Measurements from ENCODE around the gene UBE2H. TPM values are rescaled to one million over a fixed set of nuclear protein-coding genes. Genes with fewer than 3 reads are reported as not detected.

UBE2H gene
- total and polyA plus RNA-seq, 4 donors: 71.0 to 118 (median 97.7) TPM

DNA sequence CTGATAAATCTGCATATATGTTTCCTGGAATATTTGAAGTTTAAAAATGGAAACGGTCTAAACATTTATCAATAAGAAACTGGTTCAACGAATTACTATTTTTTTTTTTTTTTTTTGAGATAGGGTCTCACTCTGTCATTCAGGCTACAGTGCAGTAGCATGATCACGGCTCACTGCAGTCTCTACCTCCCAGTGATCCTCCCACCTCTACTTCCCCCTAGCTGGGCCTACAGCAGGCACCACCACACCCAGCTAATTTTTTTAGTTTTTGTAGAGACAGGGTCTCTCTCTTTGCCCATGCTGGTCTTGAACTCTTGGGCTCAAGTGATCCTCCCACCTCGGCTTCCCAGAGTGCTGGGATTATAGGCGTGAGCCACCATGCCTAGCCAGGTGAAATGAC is 68.3 kb downstream of the UBE2H start:
- Histone ChIP-seq H3K36me3 (ENCODE audit: control insufficient read depth, insufficient read depth, low read length) (no peaks in the 10 kb centered on the region), H3K4me1 (ENCODE audit: control insufficient read depth, insufficient read depth, low read length) (no peaks in the 10 kb centered on the region), H3K27me3 (ENCODE audit: control insufficient read depth, insufficient read depth, low read length) (no peaks in the 10 kb centered on the region), H3K9me3 (ENCODE audit: control insufficient read depth, insufficient read depth, low read length) (no peaks in the 10 kb centered on the region), H3K4me3 (ENCODE audit: low read depth, low read length) (no peak overlapping the region), H3K27ac (ENCODE audit: low read depth, low read length) (no peak overlapping the region)
- 100% methylated on average over 1 of the region's 5 CpGs for WGBS (ENCODE audit: insufficient coverage)
- no peak for DNase-seq (ENCODE audit: low read depth in 4 of 6, low spot score in 6 of 6)

DNA sequence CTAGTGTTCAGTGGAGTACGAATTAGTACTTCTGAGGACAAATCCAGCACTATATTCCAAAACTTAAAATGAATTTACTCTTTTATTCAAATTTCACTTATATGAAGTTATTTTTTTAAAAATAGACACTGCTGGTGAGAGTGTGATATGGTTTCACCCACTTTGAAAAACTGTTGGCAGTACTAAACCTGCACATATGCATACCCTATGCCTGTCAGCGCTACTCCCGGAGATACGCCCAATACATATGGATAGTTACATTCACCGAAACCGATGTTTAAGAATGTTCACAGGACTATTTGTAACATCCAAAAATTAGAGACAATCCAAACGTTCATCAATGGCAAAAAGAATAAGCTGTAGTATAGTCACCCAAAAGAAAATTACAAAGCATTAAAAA is 69.6 kb downstream of the UBE2H start:
- Histone ChIP-seq H3K9me3 (ENCODE audit: control insufficient read depth, insufficient read depth, low read length) (no peaks in the 10 kb centered on the region), H3K36me3 (ENCODE audit: control insufficient read depth, insufficient read depth, low read length) (peaks cover 4% of the 10 kb centered on the region), H3K4me1 (ENCODE audit: control insufficient read depth, insufficient read depth, low read length) (no peaks in the 10 kb centered on the region), H3K27me3 (ENCODE audit: control insufficient read depth, insufficient read depth, low read length) (no peaks in the 10 kb centered on the region), H3K27ac (ENCODE audit: low read depth, low read length) (no peak overlapping the region), H3K4me3 (ENCODE audit: low read depth, low read length) (no peak overlapping the region)
- peak in 1 of 6 donors; percentile 51 for DNase-seq (ENCODE audit: low read depth in 4 of 6, low spot score in 6 of 6)
- no CpG with 5 or more reads among the region's 7 CpGs for WGBS (ENCODE audit: insufficient coverage)

DNA sequence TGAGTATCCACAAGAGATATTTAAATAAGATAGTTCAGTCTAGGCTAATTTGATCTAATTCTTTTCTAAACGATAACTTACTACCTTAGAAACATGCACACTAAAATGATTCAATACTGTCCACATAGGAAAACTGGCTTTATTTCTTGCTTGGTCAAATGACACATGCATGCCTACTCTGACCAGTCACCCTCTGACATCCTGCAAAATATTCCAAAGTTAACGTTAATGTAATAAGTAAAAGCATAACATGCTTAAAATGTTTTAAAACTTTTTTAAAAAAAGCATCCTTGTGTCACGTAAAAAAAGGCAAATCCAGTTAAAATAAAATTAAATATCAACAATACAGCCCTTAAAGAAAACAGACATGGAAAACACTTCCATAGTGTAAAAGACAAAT is 70.2 kb downstream of the UBE2H start:
- Histone ChIP-seq H3K27ac (ENCODE audit: low read depth, low read length) (no peak overlapping the region), H3K4me1 (ENCODE audit: control insufficient read depth, insufficient read depth, low read length) (no peaks in the 10 kb centered on the region), H3K36me3 (ENCODE audit: control insufficient read depth, insufficient read depth, low read length) (peaks cover 4% of the 10 kb centered on the region), H3K9me3 (ENCODE audit: control insufficient read depth, insufficient read depth, low read length) (no peaks in the 10 kb centered on the region), H3K27me3 (ENCODE audit: control insufficient read depth, insufficient read depth, low read length) (no peaks in the 10 kb centered on the region), H3K4me3 (ENCODE audit: low read depth, low read length) (no peak overlapping the region)
- WGBS (ENCODE audit: insufficient coverage): no CpG with 5 or more reads among the region's 3 CpGs
- DNase-seq (ENCODE audit: low read depth in 4 of 6, low spot score in 6 of 6): no peak

DNA sequence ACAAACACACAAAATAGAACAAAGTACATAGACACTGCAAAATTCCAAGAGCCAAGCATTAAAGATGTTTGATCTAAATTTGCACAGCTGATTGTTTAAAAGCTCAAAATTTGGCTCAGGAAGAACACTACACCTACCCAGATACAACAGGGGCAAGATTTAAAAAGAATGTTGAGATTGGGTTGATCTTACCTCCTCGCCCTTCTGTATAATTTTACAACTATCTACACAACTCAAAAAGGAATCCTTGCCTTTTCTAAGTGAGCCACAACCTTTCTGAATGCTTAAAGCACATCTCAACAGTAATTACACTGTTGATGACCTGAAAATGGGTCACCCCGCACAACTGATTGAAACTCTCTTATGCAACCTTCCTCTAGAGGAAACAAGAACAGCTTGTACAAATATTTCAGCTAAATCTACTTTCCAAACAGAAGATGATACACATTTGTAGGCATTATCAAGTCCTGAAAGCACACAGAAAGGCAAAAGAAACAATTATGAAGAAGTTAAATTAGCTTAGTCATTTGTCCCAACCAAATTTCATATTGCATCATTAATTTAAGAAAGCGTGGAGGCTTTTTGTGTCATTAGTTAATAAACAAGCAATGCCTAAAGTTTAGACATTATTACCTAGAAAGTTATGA is 75.5 kb downstream of the UBE2H start:
- H3K9me3 ChIP-seq (ENCODE audit: control insufficient read depth, insufficient read depth, low read length): no peaks in the 10 kb centered on the region
- peaks cover 7% of the 10 kb centered on the region for H3K36me3 ChIP-seq (ENCODE audit: control insufficient read depth, insufficient read depth, low read length)
- DNase-seq (ENCODE audit: low read depth in 4 of 6, low spot score in 6 of 6): no peak
- no peaks in the 10 kb centered on the region for H3K4me1 ChIP-seq (ENCODE audit: control insufficient read depth, insufficient read depth, low read length)
- 80% methylated on average over 1 of the region's 3 CpGs for WGBS (ENCODE audit: insufficient coverage)
- no peak overlapping the region for H3K27ac ChIP-seq (ENCODE audit: low read depth, low read length)
- no peak overlapping the region for H3K4me3 ChIP-seq (ENCODE audit: low read depth, low read length)
- no peaks in the 10 kb centered on the region for H3K27me3 ChIP-seq (ENCODE audit: control insufficient read depth, insufficient read depth, low read length)

DNA sequence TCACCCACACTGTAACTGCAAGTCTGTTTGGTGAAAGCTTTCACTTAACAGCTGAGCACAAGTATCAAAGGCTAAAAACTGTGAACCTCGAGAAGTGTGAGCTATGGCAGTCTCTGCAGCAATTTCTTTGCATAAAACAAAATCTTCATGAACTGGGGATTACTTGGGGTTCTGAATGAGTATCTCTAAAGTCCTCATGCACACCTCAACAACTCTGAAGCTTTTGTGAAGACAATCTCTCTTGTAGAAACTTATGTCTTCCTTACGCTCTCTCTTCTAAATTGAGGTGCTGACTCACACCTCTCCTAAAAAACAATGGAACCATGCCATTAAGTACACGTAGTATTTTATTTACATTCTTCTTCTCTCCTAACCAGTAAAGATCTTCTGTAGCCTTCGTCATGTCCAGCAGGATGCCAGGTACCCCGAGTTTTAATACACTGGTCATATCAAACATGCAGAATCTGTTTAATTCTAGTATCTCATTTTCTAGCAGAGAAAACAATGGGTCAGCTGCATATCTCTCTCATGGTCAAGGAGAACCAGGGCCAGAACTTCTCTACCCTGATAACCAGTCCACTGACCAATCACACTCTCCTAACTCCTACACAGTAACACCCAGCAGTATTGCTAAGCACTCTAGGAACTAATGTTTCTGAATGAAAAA is 76.9 kb downstream of the UBE2H start:
- Histone ChIP-seq H3K27ac (ENCODE audit: low read depth, low read length) (no peak overlapping the region), H3K4me3 (ENCODE audit: low read depth, low read length) (no peak overlapping the region), H3K4me1 (ENCODE audit: control insufficient read depth, insufficient read depth, low read length) (no peaks in the 10 kb centered on the region), H3K27me3 (ENCODE audit: control insufficient read depth, insufficient read depth, low read length) (no peaks in the 10 kb centered on the region), H3K9me3 (ENCODE audit: control insufficient read depth, insufficient read depth, low read length) (no peaks in the 10 kb centered on the region), H3K36me3 (ENCODE audit: control insufficient read depth, insufficient read depth, low read length) (peaks cover 7% of the 10 kb centered on the region)
- no peak for DNase-seq (ENCODE audit: low read depth in 4 of 6, low spot score in 6 of 6)
- WGBS (ENCODE audit: insufficient coverage): 94% methylated on average over 3 of the region's 5 CpGs

DNA sequence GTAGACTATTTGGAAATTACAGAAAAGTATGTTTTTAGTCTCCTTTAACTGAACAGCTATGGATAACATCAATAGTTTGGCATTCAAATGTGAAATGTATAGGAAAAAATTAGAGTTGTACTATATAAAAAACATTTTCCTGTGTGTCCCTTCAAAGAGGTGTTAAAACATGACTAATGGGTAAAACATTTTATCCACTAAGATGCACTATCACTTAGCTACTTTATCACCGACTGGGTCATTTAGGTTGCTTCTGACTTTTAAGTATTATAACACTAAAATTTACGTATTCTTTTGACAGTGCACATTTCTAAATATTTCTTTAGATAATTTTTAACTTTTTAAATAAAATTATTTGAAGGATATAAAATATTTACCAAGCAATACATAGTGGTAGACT is 77.6 kb downstream of the UBE2H start:
- no peak overlapping the region for H3K4me3 ChIP-seq (ENCODE audit: low read depth, low read length)
- H3K9me3 ChIP-seq (ENCODE audit: control insufficient read depth, insufficient read depth, low read length): no peaks in the 10 kb centered on the region
- no CpG with 5 or more reads among the region's 2 CpGs for WGBS (ENCODE audit: insufficient coverage)
- H3K27me3 ChIP-seq (ENCODE audit: control insufficient read depth, insufficient read depth, low read length): no peaks in the 10 kb centered on the region
- peaks cover 7% of the 10 kb centered on the region for H3K36me3 ChIP-seq (ENCODE audit: control insufficient read depth, insufficient read depth, low read length)
- H3K4me1 ChIP-seq (ENCODE audit: control insufficient read depth, insufficient read depth, low read length): no peaks in the 10 kb centered on the region
- no peak overlapping the region for H3K27ac ChIP-seq (ENCODE audit: low read depth, low read length)
- DNase-seq (ENCODE audit: low read depth in 4 of 6, low spot score in 6 of 6): no peak

DNA sequence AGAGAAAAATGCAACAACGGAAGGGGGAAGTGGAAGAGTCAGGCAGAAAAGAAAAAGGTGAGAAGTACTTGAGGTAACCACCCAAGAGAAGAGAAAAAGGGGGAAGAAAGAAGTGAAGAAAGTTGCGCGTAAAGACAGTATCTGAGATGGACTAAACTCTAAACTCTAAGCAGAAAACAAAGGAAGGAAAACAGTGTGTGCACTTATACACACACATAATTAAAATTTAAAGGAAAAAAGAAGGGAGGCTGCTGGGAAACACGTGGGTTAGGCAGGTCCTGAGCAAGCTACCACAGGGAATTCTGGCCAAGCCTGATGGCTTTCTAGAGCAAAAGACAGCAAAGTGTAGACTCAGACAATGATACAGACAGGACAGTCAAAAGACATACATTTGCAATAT is 78.0 kb downstream of the UBE2H start:
- H3K27ac ChIP-seq (ENCODE audit: low read depth, low read length): no peak overlapping the region
- 100% methylated on average over 1 of the region's 4 CpGs for WGBS (ENCODE audit: insufficient coverage)
- H3K27me3 ChIP-seq (ENCODE audit: control insufficient read depth, insufficient read depth, low read length): no peaks in the 10 kb centered on the region
- no peaks in the 10 kb centered on the region for H3K4me1 ChIP-seq (ENCODE audit: control insufficient read depth, insufficient read depth, low read length)
- no peak overlapping the region for H3K4me3 ChIP-seq (ENCODE audit: low read depth, low read length)
- DNase-seq (ENCODE audit: low read depth in 4 of 6, low spot score in 6 of 6): no peak
- H3K36me3 ChIP-seq (ENCODE audit: control insufficient read depth, insufficient read depth, low read length): peaks cover 7% of the 10 kb centered on the region
- H3K9me3 ChIP-seq (ENCODE audit: control insufficient read depth, insufficient read depth, low read length): no peaks in the 10 kb centered on the region

DNA sequence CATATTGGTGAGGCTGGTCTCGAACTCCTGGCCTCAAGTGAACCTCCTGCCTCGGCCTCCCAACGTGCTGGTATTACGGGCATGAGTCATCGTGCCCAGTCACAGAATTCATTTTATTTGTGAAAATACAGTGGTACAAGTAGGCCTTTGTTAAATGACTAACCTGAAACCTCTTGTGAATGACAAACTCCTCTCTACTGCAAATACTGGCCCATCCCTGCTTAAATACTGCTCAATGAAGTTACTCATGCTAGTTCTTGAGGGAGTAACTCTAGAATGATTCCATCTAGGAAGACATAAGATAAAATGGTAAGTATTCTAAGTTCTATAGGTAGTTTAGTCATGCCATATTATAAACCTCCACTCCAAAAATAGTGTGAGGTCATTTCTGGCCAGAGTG is 80.7 kb downstream of the UBE2H start:
- Histone ChIP-seq H3K4me3 (ENCODE audit: low read depth, low read length) (no peak overlapping the region), H3K36me3 (ENCODE audit: control insufficient read depth, insufficient read depth, low read length) (peaks cover 3% of the 10 kb centered on the region), H3K27ac (ENCODE audit: low read depth, low read length) (no peak overlapping the region), H3K9me3 (ENCODE audit: control insufficient read depth, insufficient read depth, low read length) (no peaks in the 10 kb centered on the region), H3K4me1 (ENCODE audit: control insufficient read depth, insufficient read depth, low read length) (no peaks in the 10 kb centered on the region), H3K27me3 (ENCODE audit: control insufficient read depth, insufficient read depth, low read length) (no peaks in the 10 kb centered on the region)
- no peak for DNase-seq (ENCODE audit: low read depth in 4 of 6, low spot score in 6 of 6)
- no CpG with 5 or more reads among the region's 5 CpGs for WGBS (ENCODE audit: insufficient coverage)

DNA sequence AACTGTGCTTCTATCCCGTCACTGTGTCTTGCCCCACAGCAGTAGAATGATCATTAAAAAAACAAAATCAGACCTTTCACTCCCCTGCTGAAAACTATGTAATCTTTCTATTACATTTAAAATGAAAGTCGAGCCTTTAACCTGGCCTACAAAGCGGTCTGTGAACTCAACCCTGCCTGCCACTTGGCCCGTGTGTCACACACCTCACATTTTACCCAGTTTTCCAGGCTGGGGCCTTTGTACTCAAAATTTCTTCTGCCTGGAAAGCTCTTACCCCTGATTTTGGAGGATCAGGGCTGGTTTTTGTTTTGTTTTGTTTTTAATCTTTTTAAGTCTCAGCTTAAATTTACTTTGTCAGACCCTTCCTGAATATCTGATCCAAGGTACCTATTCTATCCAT is 82.1 kb downstream of the UBE2H start:
- no peak for DNase-seq (ENCODE audit: low read depth in 4 of 6, low spot score in 6 of 6)
- no peaks in the 10 kb centered on the region for H3K9me3 ChIP-seq (ENCODE audit: control insufficient read depth, insufficient read depth, low read length)
- no peak overlapping the region for H3K4me3 ChIP-seq (ENCODE audit: low read depth, low read length)
- H3K27me3 ChIP-seq (ENCODE audit: control insufficient read depth, insufficient read depth, low read length): no peaks in the 10 kb centered on the region
- H3K4me1 ChIP-seq (ENCODE audit: control insufficient read depth, insufficient read depth, low read length): no peaks in the 10 kb centered on the region
- 91% methylated on average over 4 of the region's 4 CpGs for WGBS (ENCODE audit: insufficient coverage)
- no peak overlapping the region for H3K27ac ChIP-seq (ENCODE audit: low read depth, low read length)
- peaks cover 3% of the 10 kb centered on the region for H3K36me3 ChIP-seq (ENCODE audit: control insufficient read depth, insufficient read depth, low read length)

DNA sequence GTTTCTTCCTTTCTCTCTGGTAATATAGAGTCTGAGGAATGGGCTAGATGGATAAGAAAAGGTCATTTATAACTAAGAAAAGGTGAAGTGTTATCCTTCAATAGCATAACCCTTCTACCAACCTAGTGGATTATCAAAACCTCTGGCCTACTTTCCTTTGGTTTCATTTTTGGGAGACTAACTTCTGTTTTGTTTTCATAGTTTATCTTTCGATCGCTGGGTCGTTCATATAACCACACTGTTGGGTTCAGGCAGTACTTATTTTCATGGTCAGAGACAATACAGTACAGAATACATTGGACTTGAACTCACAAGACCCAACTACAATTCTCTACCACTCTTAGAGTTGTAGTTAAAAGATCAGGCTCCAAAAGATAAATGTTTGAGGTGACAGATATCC is 86.5 kb downstream of the UBE2H start:
- no CpG with 5 or more reads among the region's 3 CpGs for WGBS (ENCODE audit: insufficient coverage)

More for the DNA sequence above, 86.5 kb downstream of the UBE2H start:
- DNase-seq (ENCODE audit: low read depth in 4 of 6, low spot score in 6 of 6): no peak
- H3K27me3 ChIP-seq (ENCODE audit: control insufficient read depth, insufficient read depth, low read length): no peaks in the 10 kb centered on the region
- no peaks in the 10 kb centered on the region for H3K4me1 ChIP-seq (ENCODE audit: control insufficient read depth, insufficient read depth, low read length)
- no peaks in the 10 kb centered on the region for H3K36me3 ChIP-seq (ENCODE audit: control insufficient read depth, insufficient read depth, low read length)
- H3K4me3 ChIP-seq (ENCODE audit: low read depth, low read length): no peak overlapping the region
- no peaks in the 10 kb centered on the region for H3K9me3 ChIP-seq (ENCODE audit: control insufficient read depth, insufficient read depth, low read length)
- H3K27ac ChIP-seq (ENCODE audit: low read depth, low read length): no peak overlapping the region

Measured in spinal cord (tissue), 10 donors.